NT2/D1 (cell line): ENCODE measurements around the gene KMT2E.

Experiments
- DNase-seq: peaks from one replicate; pipeline ENCODE4 v3.0.0-alpha.2; 2011; ENCODE audit warnings: low read depth, low spot score
- H3K27me3 ChIP-seq: 2 replicates; pipeline ENCODE4 v1.6.0; 2011; ENCODE audit warnings: mild to moderate bottlenecking; ENCODE audit not compliant: insufficient read length, insufficient read depth
- H3K36me3 ChIP-seq: 2 replicates; pipeline ENCODE4 v1.6.1; 2011; ENCODE audit warnings: mild to moderate bottlenecking, low read length, mixed read lengths; ENCODE audit not compliant: insufficient read depth, insufficient read length
- H3K4me1 ChIP-seq: 2 replicates; pipeline ENCODE4 v1.5.1; 2011; ENCODE audit not compliant: insufficient read depth, insufficient read length
- H3K4me3 ChIP-seq: 2 replicates; pipeline ENCODE4 v1.5.1; 2011; ENCODE audit warnings: low read depth; ENCODE audit not compliant: insufficient read length
- H3K9ac ChIP-seq: 2 replicates; pipeline ENCODE4 v1.6.0; 2011; ENCODE audit warnings: low read depth; ENCODE audit not compliant: insufficient read length
- H3K9me3 ChIP-seq: 2 replicates; pipeline ENCODE4 v1.5.1; 2011; ENCODE audit warnings: mild to moderate bottlenecking, low read length; ENCODE audit not compliant: insufficient read depth
- SUZ12 ChIP-seq: IDR thresholded peaks from 2 replicates; pipeline ENCODE4 v1.6.1; 2011; ENCODE audit not compliant: insufficient read length, insufficient read depth; ENCODE audit errors: extremely low read depth
- YY1 ChIP-seq: IDR thresholded peaks from 2 replicates; pipeline ENCODE4 v1.6.1; 2011; ENCODE audit not compliant: insufficient read length, insufficient read depth
- ZNF274 ChIP-seq: IDR thresholded peaks from 2 replicates; pipeline ENCODE4 v1.6.1; 2011; ENCODE audit warnings: mild to moderate bottlenecking, low read depth, low read length

KMT2E gene

DNA sequence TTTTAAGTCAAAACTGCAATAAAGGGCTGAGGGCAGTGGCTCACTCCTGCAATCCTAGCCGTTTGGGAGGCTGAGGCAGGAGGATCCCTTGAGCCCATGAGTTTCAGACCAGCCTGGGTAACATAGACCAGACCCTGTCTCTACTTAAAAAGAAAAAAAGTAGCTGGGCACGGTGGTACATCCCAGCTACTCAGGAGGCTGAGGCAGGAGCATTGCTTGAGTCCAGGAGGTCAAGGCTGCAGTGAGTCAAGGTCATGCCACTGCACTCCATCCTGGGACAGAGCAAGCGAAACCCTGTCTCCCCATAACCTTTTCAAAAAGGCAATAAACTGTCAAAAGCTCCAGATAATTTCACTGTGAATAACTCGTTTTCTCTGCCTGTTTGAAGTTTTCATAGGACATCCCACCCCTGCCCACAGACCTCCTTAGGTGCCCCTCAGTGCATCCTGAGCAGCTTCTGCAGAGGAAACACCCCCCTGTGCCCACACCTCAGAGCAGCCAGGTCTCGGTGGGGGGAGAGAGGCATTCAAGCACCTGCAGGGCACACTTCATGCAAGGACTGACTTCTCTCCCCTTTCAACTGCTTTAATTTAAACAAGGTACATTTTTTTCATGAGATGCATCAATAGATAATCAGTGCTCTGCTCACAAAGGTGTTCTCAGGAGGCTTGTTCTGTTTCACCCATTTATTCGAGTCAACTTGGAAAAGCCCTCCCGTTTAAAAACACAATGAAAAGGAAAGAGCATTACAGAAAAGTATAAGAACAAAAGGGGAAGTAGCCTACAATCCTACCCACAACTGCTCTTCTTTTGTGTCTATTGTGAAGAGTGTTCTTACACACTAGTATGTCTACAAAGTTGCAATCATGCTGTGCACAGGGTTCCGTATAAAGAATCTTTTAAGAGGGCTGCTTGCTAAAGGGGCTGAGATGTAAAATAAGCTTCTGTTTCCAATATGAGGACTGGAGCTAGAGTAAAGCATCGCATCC lies 104.9 kb downstream of the KMT2E start:
- TF ChIP-seq SUZ12 (no peak), ZNF274 (no peak), YY1 (no peak)
- Histone ChIP-seq H3K9ac (no peak overlapping the region), H3K36me3 (peaks cover 17% of the 10 kb centered on the region), H3K4me1 (peaks cover 1% of the 10 kb centered on the region), H3K9me3 (peaks cover 10% of the 10 kb centered on the region), H3K27me3 (no peaks in the 10 kb centered on the region), H3K4me3 (no peak overlapping the region)
- no peak for DNase-seq

- TF ChIP-seq ZNF274 (no peak), SUZ12 (no peak), YY1 (no peak)
- Histone ChIP-seq H3K36me3 (peaks cover 5% of the 10 kb centered on the region), H3K4me1 (peaks cover 2% of the 10 kb centered on the region), H3K4me3 (no peak overlapping the region), H3K9me3 (no peaks in the 10 kb centered on the region), H3K9ac (no peak overlapping the region), H3K27me3 (no peaks in the 10 kb centered on the region)
- no peak for DNase-seq
These were observed 108.6 kb downstream of the KMT2E start for GRCh38 chr7:105122619-105123018.

GRCh38 chr7:105125745-105126144 lies 111.7 kb downstream of the KMT2E start:
- TF ChIP-seq YY1 (no peak), SUZ12 (no peak), ZNF274 (no peak)
- peaks cover 11% of the 10 kb centered on the region for H3K36me3 ChIP-seq
- no peak overlapping the region for H3K9ac ChIP-seq

DNA sequence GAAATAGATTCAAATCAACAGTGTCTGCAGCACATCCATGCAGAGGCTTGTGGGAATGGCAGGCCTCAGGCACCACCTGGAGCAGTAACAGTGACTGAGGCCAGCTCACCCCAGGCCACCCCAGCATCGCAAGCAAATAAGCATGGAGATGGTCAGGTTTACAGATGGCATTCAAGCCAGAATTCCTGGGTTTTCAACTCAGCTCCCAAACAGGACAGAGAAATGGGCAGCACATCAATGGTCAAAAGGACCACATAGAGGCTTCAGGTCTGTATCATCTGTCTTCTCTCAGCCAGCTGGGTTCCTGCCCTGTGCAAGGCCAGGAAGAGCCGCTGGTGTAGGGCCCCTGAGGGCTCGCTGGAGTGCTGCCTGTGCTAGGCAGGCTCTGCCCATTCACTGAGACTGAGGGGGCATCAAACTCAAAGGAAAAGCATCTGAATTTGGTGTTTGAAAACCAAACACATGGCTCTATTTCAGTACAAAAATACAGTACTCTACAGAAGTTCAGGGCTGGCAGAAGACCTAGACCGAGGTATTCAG lies 112.5 kb downstream of the KMT2E start:
- no peak for TF ChIP-seq SUZ12
- no peak for TF ChIP-seq ZNF274
- no peak for TF ChIP-seq YY1
- Histone ChIP-seq H3K9ac (no peak overlapping the region), H3K36me3 (peaks cover 11% of the 10 kb centered on the region)

More at GRCh38 chr7:105125745-105126144, 111.7 kb downstream of the KMT2E start:
- no peaks in the 10 kb centered on the region for H3K27me3 ChIP-seq
- DNase-seq = no peak
- H3K9me3 ChIP-seq = no peaks in the 10 kb centered on the region
- H3K4me3 ChIP-seq = no peak overlapping the region
- H3K4me1 ChIP-seq = peaks cover 2% of the 10 kb centered on the region

GRCh38 chr7:105127179-105127578 lies 113.2 kb downstream of the KMT2E start:
- peaks cover 2% of the 10 kb centered on the region for H3K4me1 ChIP-seq
- H3K9ac ChIP-seq = no peak overlapping the region
- H3K36me3 ChIP-seq = peaks cover 11% of the 10 kb centered on the region
- no peak overlapping the region for H3K4me3 ChIP-seq
- no peaks in the 10 kb centered on the region for H3K27me3 ChIP-seq
- TF ChIP-seq SUZ12 = no peak
- TF ChIP-seq YY1 = no peak
- TF ChIP-seq ZNF274 = no peak
- DNase-seq = no peak
- H3K9me3 ChIP-seq = no peaks in the 10 kb centered on the region

More for the DNA sequence above, 112.5 kb downstream of the KMT2E start:
- Histone ChIP-seq H3K27me3 (no peaks in the 10 kb centered on the region), H3K9me3 (no peaks in the 10 kb centered on the region), H3K4me1 (peaks cover 2% of the 10 kb centered on the region), H3K4me3 (no peak overlapping the region)
- DNase-seq = no peak

GRCh38 chr7:105130048-105130447 lies 116.0 kb downstream of the KMT2E start:
- H3K4me1 ChIP-seq = no peaks in the 10 kb centered on the region

DNA sequence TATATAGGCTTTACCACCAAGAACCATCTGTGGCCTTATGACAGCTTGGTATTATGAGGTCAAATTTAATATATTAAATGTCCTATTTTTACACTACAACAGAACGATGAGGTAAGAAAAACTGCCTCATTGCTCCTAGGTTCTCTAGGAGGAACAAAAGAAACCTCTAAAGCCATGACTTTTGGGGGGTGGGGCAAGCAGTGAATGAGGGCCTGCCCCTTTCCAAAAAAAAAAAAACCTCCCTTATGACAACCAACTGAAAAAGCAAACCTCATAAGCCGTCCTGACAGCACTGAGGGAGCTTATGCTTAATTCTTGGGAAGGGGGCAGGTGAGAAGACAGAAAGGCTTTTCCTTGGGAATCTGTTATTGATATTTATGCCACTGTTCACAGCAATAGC lies 116.6 kb downstream of the KMT2E start:
- Histone ChIP-seq H3K4me1 (no peaks in the 10 kb centered on the region), H3K4me3 (no peak overlapping the region), H3K36me3 (peaks cover 13% of the 10 kb centered on the region), H3K27me3 (no peaks in the 10 kb centered on the region), H3K9ac (no peak overlapping the region), H3K9me3 (no peaks in the 10 kb centered on the region)
- TF ChIP-seq ZNF274 (no peak), YY1 (no peak), SUZ12 (no peak)
- DNase-seq = no peak

More at GRCh38 chr7:105130048-105130447, 116.0 kb downstream of the KMT2E start:
- Histone ChIP-seq H3K27me3 (no peaks in the 10 kb centered on the region), H3K36me3 (peaks cover 18% of the 10 kb centered on the region), H3K4me3 (no peak overlapping the region), H3K9me3 (no peaks in the 10 kb centered on the region), H3K9ac (no peak overlapping the region)
- no peak for DNase-seq
- no peak for TF ChIP-seq YY1
- no peak for TF ChIP-seq ZNF274
- no peak for TF ChIP-seq SUZ12
